GM21825 (cell line): ENCODE measurements around the gene GOLGA2.
"Not testable (repeated sequence)": the region's sequence is repeated elsewhere in the genome, so short reads cannot be mapped to it uniquely, and the experiment has no call there.

ENCODE experiments used
- ATAC-seq: cut with Tn5 transposase; IDR thresholded peaks from one replicate; pipeline ENCODE4 v1.9.1; 2021; ENCODE audit warnings: mild to moderate bottlenecking, moderate library complexity; ENCODE audit not compliant: unreplicated experiment

Gene GOLGA2

GRCh38 chr9:128244091-128244836 lies 31.5 kb downstream of the GOLGA2 start:
- ATAC-seq: no peak

- no peak for ATAC-seq
Observed at GRCh38 chr9:128243215-128244018, 32.4 kb downstream of the GOLGA2 start.

GRCh38 chr9:128242828-128243214 lies 33.0 kb downstream of the GOLGA2 start:
- ATAC-seq: no peak

GRCh38 chr9:128242124-128242523 lies 33.7 kb downstream of the GOLGA2 start:
- ATAC-seq: no peak

GRCh38 chr9:128233817-128234406 lies 41.9 kb downstream of the GOLGA2 start:
- ATAC-seq: no peak

- no peak for ATAC-seq
Observed at GRCh38 chr9:128232528-128233428, 43.0 kb downstream of the GOLGA2 start.

- no peak for ATAC-seq
Observed at GRCh38 chr9:128231638-128232527, 43.9 kb downstream of the GOLGA2 start.

- not testable (repeated sequence) for ATAC-seq
Observed at GRCh38 chr9:128230897-128231296, 44.9 kb downstream of the GOLGA2 start.

- ATAC-seq: no peak
Observed at GRCh38 chr9:128226412-128226801, 49.4 kb downstream of the GOLGA2 start.

GRCh38 chr9:128225770-128226411 lies 49.9 kb downstream of the GOLGA2 start:
- no peak for ATAC-seq

GRCh38 chr9:128224877-128225276 lies 50.9 kb downstream of the GOLGA2 start:
- no peak for ATAC-seq

GRCh38 chr9:128222880-128223670 lies 52.7 kb downstream of the GOLGA2 start:
- no peak for ATAC-seq

GRCh38 chr9:128222026-128222425 lies 53.8 kb downstream of the GOLGA2 start:
- no peak for ATAC-seq

- no peak for ATAC-seq
Observed at GRCh38 chr9:128219831-128220230, 56.0 kb downstream of the GOLGA2 start.

- ATAC-seq: peak; percentile 85
Observed at GRCh38 chr9:128218518-128219389, 57.1 kb downstream of the GOLGA2 start.

- no peak for ATAC-seq
Observed at GRCh38 chr9:128218172-128218517, 57.7 kb downstream of the GOLGA2 start.

GRCh38 chr9:128216781-128217553 lies 58.8 kb downstream of the GOLGA2 start:
- ATAC-seq: no peak
